ENCODE results near the gene KLF14.

GRCh38 chr7:130741331-130741995, 7.5 kb upstream of the KLF14 start:
- TF ChIP-seq CEBPB (IDR thresholded peaks at IDR 0.05) (no peak), RFX5 (IDR thresholded peaks at IDR 0.05) (no peak), EP300 (IDR thresholded peaks at IDR 0.05) (no peak), POLR2A (IDR thresholded peaks at IDR 0.05; ENCODE audit: low read length) (no peak), BHLHE40 (IDR thresholded peaks at IDR 0.05; ENCODE audit: low read depth, low read length) (no peak), RCOR1 (IDR thresholded peaks at IDR 0.05; ENCODE audit: low read depth, low read length) (no peak), MYC (IDR thresholded peaks at IDR 0.05; ENCODE audit: borderline replicate concordance, low read length) (no peak), HMGXB4 (CRISPR knock-in tag; IDR thresholded peaks at IDR 0.05; ENCODE audit: borderline replicate concordance) (no peak), NR3C1 (IDR thresholded peaks at IDR 0.05) (no peak), MAFK (IDR thresholded peaks at IDR 0.05; ENCODE audit: partially characterized antibody) (no peak)
- TF ChIP-seq, protein P1, sequence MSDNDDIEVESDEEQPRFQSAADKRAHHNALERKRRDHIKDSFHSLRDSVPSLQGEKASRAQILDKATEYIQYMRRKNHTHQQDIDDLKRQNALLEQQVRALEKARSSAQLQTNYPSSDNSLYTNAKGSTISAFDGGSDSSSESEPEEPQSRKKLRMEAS (IDR thresholded peaks at IDR 0.05) = no peak
- TF ChIP-seq, protein P2, sequence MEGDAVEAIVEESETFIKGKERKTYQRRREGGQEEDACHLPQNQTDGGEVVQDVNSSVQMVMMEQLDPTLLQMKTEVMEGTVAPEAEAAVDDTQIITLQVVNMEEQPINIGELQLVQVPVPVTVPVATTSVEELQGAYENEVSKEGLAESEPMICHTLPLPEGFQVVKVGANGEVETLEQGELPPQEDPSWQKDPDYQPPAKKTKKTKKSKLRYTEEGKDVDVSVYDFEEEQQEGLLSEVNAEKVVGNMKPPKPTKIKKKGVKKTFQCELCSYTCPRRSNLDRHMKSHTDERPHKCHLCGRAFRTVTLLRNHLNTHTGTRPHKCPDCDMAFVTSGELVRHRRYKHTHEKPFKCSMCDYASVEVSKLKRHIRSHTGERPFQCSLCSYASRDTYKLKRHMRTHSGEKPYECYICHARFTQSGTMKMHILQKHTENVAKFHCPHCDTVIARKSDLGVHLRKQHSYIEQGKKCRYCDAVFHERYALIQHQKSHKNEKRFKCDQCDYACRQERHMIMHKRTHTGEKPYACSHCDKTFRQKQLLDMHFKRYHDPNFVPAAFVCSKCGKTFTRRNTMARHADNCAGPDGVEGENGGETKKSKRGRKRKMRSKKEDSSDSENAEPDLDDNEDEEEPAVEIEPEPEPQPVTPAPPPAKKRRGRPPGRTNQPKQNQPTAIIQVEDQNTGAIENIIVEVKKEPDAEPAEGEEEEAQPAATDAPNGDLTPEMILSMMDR (IDR thresholded peaks at IDR 0.05) = no peak

Data from A549 (cell line).